ENCODE measurements around the gene CD96. TPM values are rescaled to one million over a fixed set of nuclear protein-coding genes. Genes with fewer than 3 reads are reported as not detected.

CD96 gene, protein sequence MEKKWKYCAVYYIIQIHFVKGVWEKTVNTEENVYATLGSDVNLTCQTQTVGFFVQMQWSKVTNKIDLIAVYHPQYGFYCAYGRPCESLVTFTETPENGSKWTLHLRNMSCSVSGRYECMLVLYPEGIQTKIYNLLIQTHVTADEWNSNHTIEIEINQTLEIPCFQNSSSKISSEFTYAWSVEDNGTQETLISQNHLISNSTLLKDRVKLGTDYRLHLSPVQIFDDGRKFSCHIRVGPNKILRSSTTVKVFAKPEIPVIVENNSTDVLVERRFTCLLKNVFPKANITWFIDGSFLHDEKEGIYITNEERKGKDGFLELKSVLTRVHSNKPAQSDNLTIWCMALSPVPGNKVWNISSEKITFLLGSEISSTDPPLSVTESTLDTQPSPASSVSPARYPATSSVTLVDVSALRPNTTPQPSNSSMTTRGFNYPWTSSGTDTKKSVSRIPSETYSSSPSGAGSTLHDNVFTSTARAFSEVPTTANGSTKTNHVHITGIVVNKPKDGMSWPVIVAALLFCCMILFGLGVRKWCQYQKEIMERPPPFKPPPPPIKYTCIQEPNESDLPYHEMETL
- total RNA-seq, result 100 to 1,000 TPM; 313 to 318 TPM

DNA sequence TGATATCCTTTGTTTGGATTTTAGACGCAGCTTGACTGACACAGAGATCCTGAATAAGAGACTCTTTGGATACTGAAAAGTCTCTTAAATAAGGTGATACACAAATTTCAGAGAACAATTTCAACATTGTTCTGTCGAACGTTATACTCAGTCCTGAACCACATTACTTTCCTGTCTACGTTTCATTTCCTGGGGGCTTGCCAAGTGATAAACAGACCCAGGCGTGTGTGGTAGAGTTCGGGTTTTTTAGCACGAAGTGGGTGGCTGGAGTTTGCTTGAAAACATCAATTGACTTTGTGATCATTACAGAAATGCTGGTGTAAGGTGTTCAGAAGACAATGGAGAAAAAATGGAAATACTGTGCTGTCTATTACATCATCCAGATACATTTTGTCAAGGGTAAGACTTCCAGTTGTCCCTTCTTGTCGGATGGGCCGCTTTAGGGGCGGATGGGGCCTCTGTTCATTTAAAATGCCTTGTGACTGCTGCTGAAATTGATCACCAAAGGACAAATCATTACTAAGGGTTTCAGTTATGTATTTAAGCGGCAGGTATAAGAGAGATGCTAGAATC, at the start of gene CD96:
Gene CD96 (plus strand): TSS at position 287 of the 573 bp plus-strand sequence. CDS start 52 bp downstream, at position 339.

DNA sequence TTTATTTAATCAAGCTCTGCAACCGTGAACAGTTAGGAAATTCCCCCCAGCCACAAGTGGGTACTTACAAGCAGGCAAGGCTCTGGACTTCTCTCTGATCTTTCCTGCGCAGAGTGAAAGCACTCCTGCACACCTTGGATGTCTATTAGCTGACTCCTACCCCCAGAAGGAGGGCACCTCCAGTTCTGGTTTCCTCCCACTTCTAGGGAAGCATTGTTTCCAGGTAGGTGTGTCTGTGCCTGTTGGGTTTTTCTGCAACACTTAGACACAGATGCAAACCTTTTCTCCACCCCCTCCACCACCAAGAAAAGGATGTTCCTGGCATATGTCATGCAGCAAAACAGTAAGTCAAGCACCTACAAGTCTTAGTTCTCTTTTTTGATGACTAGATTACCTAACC, 53.2 kb downstream of the CD96 start, which contains the start of gene ZBED2:
Gene ZBED2 (minus strand): TSS at position 115 of the 400 bp plus-strand sequence. CDS start 1,145 bp downstream, outside the sequence.

Other genes starting within 250 kb of the CD96 start
- 1 to 10 TPM; 2.3 TPM for gene ZBED2, start 53.1 kb downstream of the CD96 start, total RNA-seq
- gene PLCXD2, start 132.5 kb downstream of the CD96 start, total RNA-seq, result 10 to 100 TPM; 14.7 to 15.0 TPM

Measured in activated naive CD4-positive, alpha-beta T cell treated with anti-CD3 and anti-CD28 coated beads, Interleukin-2, amount 10 ng/mL, durations not matched to agents 5 hours and 36 hours (primary cell).